ENCODE results near the gene KCNH6. TPM values are rescaled to one million over a fixed set of nuclear protein-coding genes. Genes with fewer than 3 reads are reported as not detected.

KCNH6 gene
- total and polyA plus RNA-seq, 9 of the 15 experiments (the other 6 are each of a cell fraction or from before 2014, with no cell fraction given) = not detected

DNA sequence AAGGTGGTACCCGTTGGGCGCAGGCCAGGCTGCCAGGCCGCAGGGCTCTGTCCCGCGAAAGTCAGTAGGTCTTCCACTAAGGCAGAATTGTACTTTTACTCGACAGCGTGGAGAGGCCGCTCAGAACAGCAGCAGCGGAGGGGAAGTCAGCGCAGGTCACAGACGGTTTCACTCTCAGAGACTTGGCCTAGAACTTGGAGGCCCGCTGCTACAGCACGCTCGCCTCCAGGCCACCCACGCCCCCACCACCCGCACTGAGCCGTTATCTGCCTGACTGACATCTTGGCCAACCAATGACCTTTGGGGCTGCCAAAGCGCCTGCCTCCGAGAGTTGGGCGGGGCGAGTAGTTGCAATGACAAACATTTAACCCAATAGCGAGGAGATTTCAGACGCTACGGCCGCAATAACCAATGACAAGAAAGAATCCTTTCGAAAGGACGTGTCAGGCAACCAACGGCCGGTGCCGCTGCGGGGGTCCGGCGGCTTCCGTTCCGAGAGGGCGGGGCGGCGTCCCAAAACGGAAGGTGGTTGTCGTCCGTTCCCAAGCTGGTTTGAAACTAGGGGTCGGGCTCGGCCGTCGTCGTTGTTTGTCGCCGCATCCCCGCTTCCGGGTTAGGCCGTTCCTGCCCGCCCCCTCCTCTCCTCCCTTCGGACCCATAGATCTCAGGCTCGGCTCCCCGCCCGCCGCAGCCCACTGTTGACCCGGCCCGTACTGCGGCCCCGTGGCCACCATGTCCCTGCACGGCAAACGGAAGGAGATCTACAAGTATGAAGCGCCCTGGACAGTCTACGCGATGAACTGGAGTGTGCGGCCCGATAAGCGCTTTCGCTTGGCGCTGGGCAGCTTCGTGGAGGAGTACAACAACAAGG is 27.0 kb downstream of the KCNH6 start, which contains the start of gene DCAF7 (continued):
- TF ChIP-seq, protein P1, sequence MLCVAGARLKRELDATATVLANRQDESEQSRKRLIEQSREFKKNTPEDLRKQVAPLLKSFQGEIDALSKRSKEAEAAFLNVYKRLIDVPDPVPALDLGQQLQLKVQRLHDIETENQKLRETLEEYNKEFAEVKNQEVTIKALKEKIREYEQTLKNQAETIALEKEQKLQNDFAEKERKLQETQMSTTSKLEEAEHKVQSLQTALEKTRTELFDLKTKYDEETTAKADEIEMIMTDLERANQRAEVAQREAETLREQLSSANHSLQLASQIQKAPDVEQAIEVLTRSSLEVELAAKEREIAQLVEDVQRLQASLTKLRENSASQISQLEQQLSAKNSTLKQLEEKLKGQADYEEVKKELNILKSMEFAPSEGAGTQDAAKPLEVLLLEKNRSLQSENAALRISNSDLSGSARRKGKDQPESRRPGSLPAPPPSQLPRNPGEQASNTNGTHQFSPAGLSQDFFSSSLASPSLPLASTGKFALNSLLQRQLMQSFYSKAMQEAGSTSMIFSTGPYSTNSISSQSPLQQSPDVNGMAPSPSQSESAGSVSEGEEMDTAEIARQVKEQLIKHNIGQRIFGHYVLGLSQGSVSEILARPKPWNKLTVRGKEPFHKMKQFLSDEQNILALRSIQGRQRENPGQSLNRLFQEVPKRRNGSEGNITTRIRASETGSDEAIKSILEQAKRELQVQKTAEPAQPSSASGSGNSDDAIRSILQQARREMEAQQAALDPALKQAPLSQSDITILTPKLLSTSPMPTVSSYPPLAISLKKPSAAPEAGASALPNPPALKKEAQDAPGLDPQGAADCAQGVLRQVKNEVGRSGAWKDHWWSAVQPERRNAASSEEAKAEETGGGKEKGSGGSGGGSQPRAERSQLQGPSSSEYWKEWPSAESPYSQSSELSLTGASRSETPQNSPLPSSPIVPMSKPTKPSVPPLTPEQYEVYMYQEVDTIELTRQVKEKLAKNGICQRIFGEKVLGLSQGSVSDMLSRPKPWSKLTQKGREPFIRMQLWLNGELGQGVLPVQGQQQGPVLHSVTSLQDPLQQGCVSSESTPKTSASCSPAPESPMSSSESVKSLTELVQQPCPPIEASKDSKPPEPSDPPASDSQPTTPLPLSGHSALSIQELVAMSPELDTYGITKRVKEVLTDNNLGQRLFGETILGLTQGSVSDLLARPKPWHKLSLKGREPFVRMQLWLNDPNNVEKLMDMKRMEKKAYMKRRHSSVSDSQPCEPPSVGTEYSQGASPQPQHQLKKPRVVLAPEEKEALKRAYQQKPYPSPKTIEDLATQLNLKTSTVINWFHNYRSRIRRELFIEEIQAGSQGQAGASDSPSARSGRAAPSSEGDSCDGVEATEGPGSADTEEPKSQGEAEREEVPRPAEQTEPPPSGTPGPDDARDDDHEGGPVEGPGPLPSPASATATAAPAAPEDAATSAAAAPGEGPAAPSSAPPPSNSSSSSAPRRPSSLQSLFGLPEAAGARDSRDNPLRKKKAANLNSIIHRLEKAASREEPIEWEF (CRISPR knock-in tag; IDR thresholded peaks at IDR 0.05) = no peak
- no peak; a peak in 1 of 4 replicates for TF ChIP-seq RCOR1 (IDR thresholded peaks at IDR 0.05; ENCODE audit: borderline replicate concordance in 1 of 2, low read depth in 2 of 2, low read length in 2 of 2)
- TF ChIP-seq HMG20A (CRISPR knock-in tag; conservative IDR thresholded peaks at IDR 0.05) = no peak
- TF ChIP-seq HEY1 (CRISPR knock-in tag; IDR thresholded peaks at IDR 0.05; ENCODE audit: borderline replicate concordance) = no peak
- TF ChIP-seq TAF15 (IDR thresholded peaks at IDR 0.05; ENCODE audit: low read depth, low read length) = no peak
- no peak for TF ChIP-seq ZNF445 (CRISPR knock-in tag; IDR thresholded peaks at IDR 0.05; ENCODE audit: low read depth)
- TF ChIP-seq JUNB (CRISPR knock-in tag; conservative IDR thresholded peaks at IDR 0.05) = no peak
- TF ChIP-seq, protein P2, sequence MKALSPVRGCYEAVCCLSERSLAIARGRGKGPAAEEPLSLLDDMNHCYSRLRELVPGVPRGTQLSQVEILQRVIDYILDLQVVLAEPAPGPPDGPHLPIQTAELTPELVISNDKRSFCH (CRISPR knock-in tag; IDR thresholded peaks at IDR 0.05) = no peak
- TF ChIP-seq, protein P2 (tag; IDR thresholded peaks at IDR 0.05) = no peak; the same call in 1 of the 2 replicates
- no peak for TF ChIP-seq CBFA2T2 (conservative IDR thresholded peaks at IDR 0.05)
- TF ChIP-seq PHTF2 (CRISPR knock-in tag; IDR thresholded peaks at IDR 0.05) = no peak
- TF ChIP-seq ZFP1 (CRISPR knock-in tag; IDR thresholded peaks at IDR 0.05) = no peak
- TF ChIP-seq SMARCA4 (IDR thresholded peaks at IDR 0.05) = 0 out of 2 replicates have a peak, but pooled peaks have one; percentile 16
- no peak for TF ChIP-seq ZNF124 (CRISPR knock-in tag; IDR thresholded peaks at IDR 0.05)
- TF ChIP-seq SRF (CRISPR knock-in tag; IDR thresholded peaks at IDR 0.05) = no peak
- TF ChIP-seq ZC3H11A (IDR thresholded peaks at IDR 0.05; ENCODE audit: low read depth, low read length) = no peak
- TF ChIP-seq KAT2B (IDR thresholded peaks at IDR 0.05; ENCODE audit: low read depth, low read length) = no peak
- peak in 1 of 2 experiments; percentile 37 for TF ChIP-seq FOXK2 (conservative IDR thresholded peaks at IDR 0.05 in 1 of 2, IDR thresholded peaks at IDR 0.05 in 1 of 2; ENCODE audit: low read depth in 2 of 2)
- TF ChIP-seq GATAD2B (IDR thresholded peaks at IDR 0.05; ENCODE audit: borderline replicate concordance) = peak; percentile 18; the same call in 1 of the 2 replicates
- peak; percentile 78 for TF ChIP-seq PHF20 (IDR thresholded peaks at IDR 0.05; ENCODE audit: partially characterized antibody)
- no peak for TF ChIP-seq PTRF (tag; IDR thresholded peaks at IDR 0.05)
- TF ChIP-seq MTA2 (IDR thresholded peaks at IDR 0.05; ENCODE audit: low read depth) = no peak
- no peak for TF ChIP-seq TRIM24 (IDR thresholded peaks at IDR 0.05)
- TF ChIP-seq, protein P3, sequence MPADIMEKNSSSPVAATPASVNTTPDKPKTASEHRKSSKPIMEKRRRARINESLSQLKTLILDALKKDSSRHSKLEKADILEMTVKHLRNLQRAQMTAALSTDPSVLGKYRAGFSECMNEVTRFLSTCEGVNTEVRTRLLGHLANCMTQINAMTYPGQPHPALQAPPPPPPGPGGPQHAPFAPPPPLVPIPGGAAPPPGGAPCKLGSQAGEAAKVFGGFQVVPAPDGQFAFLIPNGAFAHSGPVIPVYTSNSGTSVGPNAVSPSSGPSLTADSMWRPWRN (IDR thresholded peaks at IDR 0.05; ENCODE audit: low read depth) = 0 out of 2 replicates have a peak, but pooled peaks have one; percentile 19
